ENCODE results near the gene PCDHGA8. TPM values are rescaled to one million over a fixed set of nuclear protein-coding genes. Genes with fewer than 3 reads are reported as not detected.
"Not testable (repeated sequence)": the region's sequence is repeated elsewhere in the genome, so short reads cannot be mapped to it uniquely, and the experiment has no call there.

The PCDHGA8 gene
- polyA plus RNA-seq (ENCODE audit: insufficient read length in 4 of 4): under 1 TPM; 0.30 to 0.52 (median 0.32) TPM

- DNase-seq (ENCODE audit: low read depth in 4 of 4, low spot score in 3 of 4): no peak
Measured at GRCh38 chr5:141392429-141393198, at the start of gene PCDHGA8. TSS of gene PCDHGA8 (plus strand) at chr5:141392633. CDS start at chr5:141392814, 181 bp downstream.

DNA sequence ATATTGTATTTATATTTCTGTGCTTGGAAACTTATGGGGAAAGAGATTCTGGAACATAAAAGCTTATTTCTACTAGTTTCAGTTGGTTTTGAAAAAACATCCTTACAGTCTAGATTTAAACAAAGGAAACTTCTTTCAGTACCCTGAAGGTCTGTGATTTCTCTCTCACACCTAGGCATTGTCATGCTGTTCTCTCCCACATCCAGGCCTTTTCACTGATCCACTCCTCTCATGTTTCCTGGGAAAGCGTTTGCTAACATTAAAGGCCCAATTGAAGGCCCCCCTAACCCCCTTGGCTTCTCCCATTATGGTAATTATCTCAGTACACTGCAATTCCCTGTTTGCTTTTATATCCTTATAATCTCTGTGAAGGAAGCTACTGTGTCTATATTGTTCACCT, 49.7 kb upstream of the PCDHGA8 start:
- DNase-seq (ENCODE audit: low read depth in 4 of 4, low spot score in 3 of 4): no peak

GRCh38 chr5:141343242-141343952, 49.0 kb upstream of the PCDHGA8 start, which contains the start of gene PCDHGA3:
TSS of gene PCDHGA3 (plus strand) at chr5:141343829. CDS start at chr5:141344034, 205 bp downstream.
- no peak for DNase-seq (ENCODE audit: low read depth in 4 of 4, low spot score in 3 of 4)

GRCh38 chr5:141343953-141344463, 48.4 kb upstream of the PCDHGA8 start:
- DNase-seq (ENCODE audit: low read depth in 4 of 4, low spot score in 3 of 4): no peak

DNA sequence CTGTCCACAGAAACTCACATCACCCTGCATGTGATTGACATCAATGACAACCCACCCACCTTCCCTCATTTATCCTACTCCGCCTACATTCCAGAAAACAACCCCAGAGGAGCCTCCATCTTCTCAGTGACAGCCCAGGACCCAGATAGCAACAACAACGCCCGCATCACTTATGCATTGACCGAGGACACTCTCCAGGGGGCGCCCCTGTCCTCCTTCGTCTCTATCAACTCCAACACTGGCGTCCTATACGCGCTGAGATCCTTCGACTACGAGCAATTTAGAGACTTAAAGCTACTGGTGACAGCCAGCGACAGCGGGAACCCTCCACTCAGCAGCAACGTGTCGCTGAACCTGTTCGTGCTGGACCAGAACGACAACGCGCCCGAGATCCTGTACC, 47.1 kb upstream of the PCDHGA8 start:
- DNase-seq (ENCODE audit: low read depth in 4 of 4, low spot score in 3 of 4): no peak

- not testable (repeated sequence) for DNase-seq (ENCODE audit: low read depth in 4 of 4, low spot score in 3 of 4)
Measured at GRCh38 chr5:141346017-141346416, 46.4 kb upstream of the PCDHGA8 start.

DNA sequence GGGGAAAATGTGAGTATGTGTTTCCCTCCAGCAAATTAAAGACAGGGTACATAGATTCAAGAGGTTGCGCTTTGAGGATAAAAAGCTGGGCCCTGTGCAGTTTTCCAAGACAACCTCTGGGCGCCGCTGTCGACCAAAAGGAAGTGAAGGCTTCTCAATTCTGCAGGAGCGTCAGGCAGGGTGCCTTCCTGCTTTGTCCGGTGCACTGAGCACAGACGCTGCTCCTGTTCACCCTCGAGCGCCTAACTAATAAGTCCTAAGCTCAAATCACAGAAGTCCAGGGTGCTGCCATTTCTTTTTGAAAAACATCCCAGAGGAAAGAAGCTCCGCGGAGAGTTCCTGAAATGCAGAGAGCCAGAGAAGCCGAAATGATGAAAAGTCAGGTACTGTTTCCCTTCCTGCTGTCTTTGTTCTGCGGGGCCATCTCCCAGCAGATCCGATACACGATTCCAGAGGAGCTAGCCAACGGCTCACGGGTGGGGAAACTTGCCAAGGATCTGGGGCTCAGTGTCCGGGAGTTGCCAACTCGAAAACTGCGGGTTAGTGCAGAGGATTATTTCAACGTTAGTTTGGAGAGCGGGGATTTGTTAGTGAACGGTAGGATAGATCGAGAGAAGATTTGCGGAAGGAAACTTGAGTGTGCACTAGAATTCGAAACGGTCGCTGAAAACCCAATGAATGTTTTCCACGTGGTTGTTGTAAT, 42.4 kb upstream of the PCDHGA8 start, which contains the start of gene PCDHGB1:
Gene PCDHGB1, plus strand, starts transcription at position 183 of the 703 bp plus-strand sequence. Its CDS starts 162 bp downstream, at position 345.
- no peak for DNase-seq (ENCODE audit: low read depth in 4 of 4, low spot score in 3 of 4)

GRCh38 chr5:141351591-141351990, 40.8 kb upstream of the PCDHGA8 start:
- DNase-seq (ENCODE audit: low read depth in 4 of 4, low spot score in 3 of 4): no peak

- DNase-seq (ENCODE audit: low read depth in 4 of 4, low spot score in 3 of 4): no peak
Measured at GRCh38 chr5:141354900-141355469, 37.4 kb upstream of the PCDHGA8 start, which contains the start of gene PCDHGA4. TSS of gene PCDHGA4 (plus strand) at chr5:141355021. CDS start at chr5:141355108, 87 bp downstream.

- no peak for DNase-seq (ENCODE audit: low read depth in 4 of 4, low spot score in 3 of 4)
Measured at GRCh38 chr5:141355641-141356040, 36.8 kb upstream of the PCDHGA8 start.

GRCh38 chr5:141356133-141356532, 36.3 kb upstream of the PCDHGA8 start:
- DNase-seq (ENCODE audit: low read depth in 4 of 4, low spot score in 3 of 4): no peak

DNA sequence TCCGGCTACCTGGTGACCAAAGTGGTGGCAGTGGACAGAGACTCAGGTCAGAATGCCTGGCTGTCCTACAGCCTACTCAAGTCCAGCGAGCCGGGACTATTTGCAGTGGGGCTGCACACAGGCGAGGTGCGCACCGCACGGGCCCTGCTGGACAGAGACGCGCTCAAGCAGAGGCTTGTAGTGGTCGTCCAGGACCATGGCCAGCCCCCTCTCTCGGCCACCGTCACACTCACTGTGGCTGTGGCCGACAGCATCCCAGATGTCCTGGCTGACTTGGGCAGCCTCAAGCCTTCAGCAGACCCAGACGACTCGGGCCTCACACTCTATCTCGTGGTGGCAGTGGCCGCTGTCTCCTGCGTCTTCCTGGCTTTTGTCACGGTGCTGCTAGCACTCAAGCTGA, 35.5 kb upstream of the PCDHGA8 start:
- DNase-seq (ENCODE audit: low read depth in 4 of 4, low spot score in 3 of 4): no peak

DNA sequence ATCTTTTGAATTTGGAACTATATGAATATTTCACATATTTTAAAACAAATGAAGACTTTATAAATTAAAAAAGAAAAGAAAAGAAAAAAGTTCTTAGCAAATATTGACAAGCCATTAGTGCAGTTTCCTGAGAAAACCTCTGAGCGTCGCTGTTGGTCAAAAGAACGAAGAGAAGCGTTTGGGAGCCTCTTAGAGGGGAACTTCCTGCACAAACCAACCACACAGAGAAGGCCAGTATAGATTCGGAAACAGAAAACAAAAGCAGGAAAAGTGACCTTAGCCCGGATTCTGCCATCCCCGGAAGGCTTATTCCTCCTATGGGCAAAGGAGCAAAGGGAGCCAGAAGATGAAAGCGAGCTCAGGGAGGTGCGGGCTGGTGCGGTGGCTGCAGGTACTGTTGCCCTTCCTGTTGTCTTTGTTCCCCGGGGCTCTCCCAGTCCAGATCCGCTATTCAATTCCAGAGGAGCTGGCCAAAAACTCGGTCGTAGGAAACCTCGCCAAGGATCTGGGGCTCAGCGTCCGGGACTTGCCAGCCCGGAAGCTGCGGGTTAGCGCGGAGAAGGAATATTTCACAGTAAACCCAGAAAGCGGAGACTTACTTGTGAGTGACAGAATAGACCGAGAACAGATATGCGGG, 32.5 kb upstream of the PCDHGA8 start, which contains the start of gene PCDHGB2:
Gene PCDHGB2, plus strand, starts transcription at position 205 of the 637 bp plus-strand sequence. Its CDS starts 142 bp downstream, at position 347.
- no peak for DNase-seq (ENCODE audit: low read depth in 4 of 4, low spot score in 3 of 4)

DNA sequence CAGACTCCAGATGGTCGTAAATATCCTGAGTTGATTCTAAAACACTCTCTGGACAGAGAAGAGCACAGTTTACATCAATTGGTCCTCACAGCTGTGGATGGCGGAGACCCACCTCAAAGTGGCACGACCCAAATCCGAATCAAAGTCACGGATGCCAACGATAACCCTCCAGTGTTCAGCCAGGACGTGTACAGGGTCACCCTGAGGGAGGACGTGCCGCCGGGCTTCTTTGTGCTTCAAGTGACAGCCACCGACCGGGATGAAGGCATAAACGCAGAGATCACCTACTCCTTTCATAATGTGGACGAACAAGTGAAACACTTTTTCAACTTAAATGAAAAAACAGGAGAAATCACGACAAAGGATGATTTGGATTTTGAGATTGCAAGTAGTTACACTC, 31.7 kb upstream of the PCDHGA8 start:
- DNase-seq (ENCODE audit: low read depth in 4 of 4, low spot score in 3 of 4): no peak

- no peak for DNase-seq (ENCODE audit: low read depth in 4 of 4, low spot score in 3 of 4)
Measured at GRCh38 chr5:141362719-141363118, 29.7 kb upstream of the PCDHGA8 start.

DNA sequence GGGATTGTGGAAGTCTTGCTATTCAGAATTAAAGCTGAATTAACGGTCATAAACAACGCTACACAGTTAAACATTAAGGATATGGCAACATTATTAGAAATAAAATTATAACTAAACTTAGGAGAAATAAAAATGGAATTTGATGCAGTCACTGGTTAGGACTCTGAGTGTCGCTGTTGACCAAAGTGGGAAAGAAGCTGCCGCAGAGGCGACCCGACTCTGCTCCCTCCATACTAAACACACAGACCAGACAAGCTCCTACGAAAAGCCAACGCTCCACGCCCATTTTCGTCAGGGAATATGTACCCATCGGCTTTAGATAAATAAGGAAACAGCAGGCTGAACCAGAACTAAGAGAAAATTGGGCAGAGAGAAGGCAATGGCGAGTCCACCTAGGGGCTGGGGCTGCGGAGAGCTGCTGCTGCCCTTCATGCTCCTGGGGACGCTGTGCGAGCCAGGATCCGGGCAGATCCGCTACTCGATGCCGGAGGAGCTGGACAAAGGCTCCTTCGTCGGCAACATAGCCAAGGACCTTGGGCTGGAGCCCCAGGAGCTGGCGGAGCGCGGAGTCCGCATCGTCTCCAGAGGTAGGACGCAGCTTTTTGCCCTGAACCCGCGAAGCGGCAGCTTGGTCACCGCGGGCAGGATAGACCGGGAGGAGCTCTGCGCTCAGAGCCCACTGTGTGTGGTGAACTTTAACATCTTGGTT, 28.3 kb upstream of the PCDHGA8 start, which contains the start of gene PCDHGA5:
Gene PCDHGA5, plus strand, starts transcription at position 211 of the 709 bp plus-strand sequence. Its CDS starts 169 bp downstream, at position 380.
- no peak for DNase-seq (ENCODE audit: low read depth in 4 of 4, low spot score in 3 of 4)

- no peak for DNase-seq (ENCODE audit: low read depth in 4 of 4, low spot score in 3 of 4)
Measured at GRCh38 chr5:141366016-141366896, 26.2 kb upstream of the PCDHGA8 start.
